GM18858 (cell line): ENCODE data around the gene MEX3B.
"Not testable (repeated sequence)": the region's sequence is repeated elsewhere in the genome, so short reads cannot be mapped to it uniquely, and the experiment has no call there.

Experiments used
- ATAC-seq: cut with Tn5 transposase; IDR thresholded peaks from one replicate; pipeline ENCODE4 v1.9.1; 2021; ENCODE audit not compliant: unreplicated experiment

The MEX3B gene

GRCh38 chr15:82014989-82015388 lies 30.8 kb downstream of the MEX3B start:
- ATAC-seq: no peak

- ATAC-seq: no peak
Measured at GRCh38 chr15:82012908-82013307, 32.9 kb downstream of the MEX3B start.

- no peak for ATAC-seq
Measured at GRCh38 chr15:82005239-82005638, 40.6 kb downstream of the MEX3B start.

- no peak for ATAC-seq
Measured at GRCh38 chr15:82003916-82004315, 41.9 kb downstream of the MEX3B start.

GRCh38 chr15:81995081-81995480 lies 50.7 kb downstream of the MEX3B start:
- ATAC-seq: not testable (repeated sequence)

- ATAC-seq: no peak
Measured at GRCh38 chr15:81992523-81992922, 53.3 kb downstream of the MEX3B start.
